GM12878 (cell line): ENCODE results near the gene UGT1A7. TPM values are rescaled to one million over a fixed set of nuclear protein-coding genes. Genes with fewer than 3 reads are reported as not detected.

ENCODE experiments used
- ATAC-seq: fragments of 200-7000 bp; cut with Tn5 transposase; 3 replicates; pipeline ENCODE4 v1.9.1; 2020; ENCODE audit warnings: mild to moderate bottlenecking, moderate library complexity
- BruUV-seq: library from RNA; stranded (reverse); fragments of 400-500 nt; replicated peaks from 2 replicates; lab custom pipeline; 2021; lab: Mats Ljungman, UMichigan
- CTCF ChIA-PET: fragments of 300-600 bp; sonication (Branson Sonifier 250); formaldehyde crosslinking; extraction: SDS; loops from one replicate; lab custom pipeline; 2021; ENCODE audit warnings: inconsistent platforms; lab: Yijun Ruan, JAX
- POLR2A ChIA-PET: fragments of 350-600 bp; formaldehyde crosslinking; extraction: SDS; loops from one replicate; lab custom pipeline; 2021; ENCODE audit warnings: inconsistent platforms; lab: Charles Lee
- RAD21 ChIA-PET: fragments of 300-600 bp; sonication (Branson Sonifier 250); formaldehyde crosslinking; loops from one replicate; lab custom pipeline; 2023; ENCODE audit warnings: antibody characterized with exemption; ENCODE audit not compliant: unreplicated experiment; lab: Charles Lee
- SMC1A ChIA-PET: fragments of 300-600 bp; sonication (Branson Sonifier 250); formaldehyde crosslinking; loops from one replicate; lab custom pipeline; 2023; ENCODE audit not compliant: unreplicated experiment, uncharacterized antibody; lab: Charles Lee
- DNase-seq: peaks from one replicate; pipeline ENCODE4 v3.0.0-alpha.2; 2011; ENCODE audit warnings: low read depth, low spot score
- FAIRE-seq: peaks from 3 replicates; lab custom pipeline; 2011; peaks lifted over from hg19 to GRCh38; lab: Jason Lieb, UNC
- H2AFZ ChIP-seq: 2 replicates; pipeline ENCODE4 v1.6.0; 2011; ENCODE audit warnings: low read depth, low read length, control low read depth; ENCODE audit not compliant: control insufficient read depth
- H3K27ac ChIP-seq: 2 replicates; pipeline ENCODE4 v1.5.1; 2011; ENCODE audit warnings: control low read depth; ENCODE audit not compliant: control insufficient read depth, insufficient read depth
- H3K27me3 ChIP-seq, 2 experiments: replicated peaks in 1 of 2; 2 replicates each; pipeline versions ENCODE4 v1.6.0 to v1.6.1; 2011; ENCODE audit warnings: low read length in 1 of 2; ENCODE audit not compliant: control insufficient read depth in 2 of 2, insufficient read depth in 2 of 2
- H3K36me3 ChIP-seq, 2 experiments: 2 replicates each; pipeline ENCODE4 v1.5.1; 2011; ENCODE audit warnings: low read length in 1 of 2; ENCODE audit not compliant: control insufficient read depth in 2 of 2, insufficient read depth in 2 of 2
- H3K4me1 ChIP-seq: 2 replicates; pipeline ENCODE4 v1.6.1; 2011; ENCODE audit warnings: mild to moderate bottlenecking, low read length, moderate library complexity, mixed read lengths; ENCODE audit not compliant: control insufficient read depth, insufficient read depth
- H3K4me2 ChIP-seq: 2 replicates; pipeline ENCODE4 v1.6.0; 2011; ENCODE audit warnings: control low read depth; ENCODE audit not compliant: control insufficient read depth, insufficient read depth
- H3K4me3 ChIP-seq: fragments of 200-600 bp; sonication (generic); 2 replicates; pipeline ENCODE4 v1.5.1; 2016
- H3K79me2 ChIP-seq: 2 replicates; pipeline ENCODE4 v1.6.0; 2011; ENCODE audit warnings: low read length; ENCODE audit not compliant: control insufficient read depth, insufficient read depth
- H3K9ac ChIP-seq: 2 replicates; pipeline ENCODE4 v1.8.0; 2011; ENCODE audit warnings: low read length, control low read depth, mixed read lengths; ENCODE audit not compliant: control insufficient read depth, insufficient read depth
- H3K9me3 ChIP-seq: replicated peaks from 3 replicates; pipeline ENCODE4 v1.5.1; 2011; ENCODE audit warnings: mild to moderate bottlenecking, low read length; ENCODE audit not compliant: control insufficient read depth, insufficient read depth
- H4K20me1 ChIP-seq: 2 replicates; pipeline ENCODE4 v1.6.0; 2011; ENCODE audit not compliant: control insufficient read depth, insufficient read depth
- CEBPB ChIP-seq, 2 experiments: fragments of 150-350 bp in 1 of 2; IDR thresholded peaks; 2 replicates each; pipeline ENCODE4 v1.6.1; 2012 to 2014; ENCODE audit warnings: low read depth in 2 of 2, low read length in 2 of 2, borderline replicate concordance in 1 of 2, inconsistent platforms in 1 of 2
- EED ChIP-seq: sonication (generic); IDR thresholded peaks from 2 replicates; pipeline ENCODE4 v1.6.1; 2016; ENCODE audit warnings: antibody characterized with exemption, low read depth
- IRF4 ChIP-seq: IDR thresholded peaks from 2 replicates; pipeline ENCODE4 v1.6.1; 2011; ENCODE audit warnings: low read depth, low read length
- IRF5 ChIP-seq: fragments of 450-650 bp; IDR thresholded peaks from 2 replicates; pipeline ENCODE4 v1.6.1; 2017; ENCODE audit warnings: borderline replicate concordance
- KDM1A ChIP-seq: fragments of 200-600 bp; sonication (generic); IDR thresholded peaks from 2 replicates; pipeline ENCODE4 v1.6.1; 2016; ENCODE audit warnings: borderline replicate concordance
- KLF5 ChIP-seq: fragments of 450-650 bp; IDR thresholded peaks from 2 replicates; pipeline ENCODE4 v1.6.1; 2014; ENCODE audit warnings: mild to moderate bottlenecking; ENCODE audit not compliant: partially characterized antibody
- LARP7 ChIP-seq: fragments of 450-650 bp; IDR thresholded peaks from 2 replicates; pipeline ENCODE4 v1.6.1; 2017; ENCODE audit warnings: mild to moderate bottlenecking
- NFXL1 ChIP-seq: fragments of 450-650 bp; IDR thresholded peaks from 2 replicates; pipeline ENCODE4 v1.6.1; 2017; ENCODE audit warnings: antibody characterized with exemption, mild to moderate bottlenecking, borderline replicate concordance
- SREBF1 ChIP-seq: IDR thresholded peaks from 2 replicates; pipeline ENCODE4 v1.6.1; 2012; ENCODE audit warnings: mild to moderate bottlenecking, low read length
- SUPT20H ChIP-seq: IDR thresholded peaks from 2 replicates; pipeline ENCODE4 v1.6.1; 2011; ENCODE audit warnings: low read depth, mild to moderate bottlenecking, low read length, moderate library complexity, borderline replicate concordance; ENCODE audit not compliant: control insufficient read depth
- USF2 ChIP-seq: IDR thresholded peaks from 2 replicates; pipeline ENCODE4 v1.6.1; 2011; ENCODE audit warnings: low read depth, low read length, improper control_type of control experiment, borderline replicate concordance
- ZBTB11 ChIP-seq: fragments of 450-650 bp; formaldehyde crosslinking; IDR thresholded peaks from 2 replicates; pipeline ENCODE4 v1.5.0; 2022; ENCODE audit warnings: mild to moderate bottlenecking, missing genetic modification characterization
- WGBS: methylation state at CpG from one replicate; pipeline ENCODE4 v1.1.6; 2016; ENCODE audit warnings: low lambda C conversion rate; ENCODE audit not compliant: insufficient replicate concordance, insufficient coverage; ENCODE audit errors: missing lambda C conversion rate; 5-methylcytosine and 5-hydroxymethylcytosine counted together
- in situ Hi-C: fragments of 300-500 bp; cut with MboI; formaldehyde crosslinking; loops from 9 replicates; pipeline ENCODE4 v1.14.3; 2018; ENCODE audit warnings: mixed read lengths
- intact Hi-C: fragments of 100-400 bp; cut with micrococcal nuclease; formaldehyde crosslinking; loops from one replicate; pipeline ENCODE4 v1.14.2; 2022; ENCODE audit not compliant: unreplicated experiment
- polyA plus RNA-seq, 11 experiments: library from polyadenylated mRNA; depleted of rRNA in 4 of 11; unstranded in 6 of 11; stranded (reverse) in 5 of 11; fragments of >200 nt; fragmentation: Nextera tagmentation in 4 of 11; fragmentation: Illumina TruSeq in 1 of 11; extraction: Ambion mirVana in 4 of 11; extraction: Trizol in 1 of 11; gene quantifications; 1 replicate in 1 of 11; 2 replicates in 10 of 11; pipeline versions ENCODE4 v1.2.1 to v1.2.3, GENCODE V29; 2011 to 2016; ENCODE audit warnings: inconsistent platforms in 2 of 11, missing spikeins in 2 of 11, low read depth in 1 of 11
- total RNA-seq, 4 experiments: library from RNA; depleted of rRNA in 3 of 4; stranded (reverse); fragments of >200 nt in 3 of 4; fragmentation: Illumina TruSeq in 1 of 4; extraction: Trizol in 1 of 4; gene quantifications; 2 replicates each; pipeline versions ENCODE4 v1.2.1 to v1.2.3, GENCODE V29; 2013 to 2021

Gene UGT1A7
- total and polyA plus RNA-seq, 10 of the 15 experiments (the other 5 are each of a cell fraction or from before 2014, with no cell fraction given) = not detected

GRCh38 chr2:233802132-233802815 is 120.6 kb downstream of the UGT1A7 start (continued):
- TF ChIP-seq NFXL1 (no peak), CEBPB (IDR thresholded peaks at IDR 0.05; ENCODE audit: borderline replicate concordance in 1 of 2, low read depth in 2 of 2, low read length in 2 of 2) (no peak)

- H2AFZ ChIP-seq = no peak overlapping the region
- RAD21 ChIA-PET = no interaction called here
- ATAC-seq (no peak), DNase-seq (no peak)
- H3K27ac ChIP-seq = no peak overlapping the region
- no peaks in the 10 kb centered on the region for H3K9me3 ChIP-seq
- CTCF ChIA-PET = no interaction called here
- no peak overlapping the region for H3K4me3 ChIP-seq
- SMC1A ChIA-PET = no interaction called here
- H4K20me1 ChIP-seq = no peaks in the 10 kb centered on the region
- POLR2A ChIA-PET = no interaction called here
- WGBS = 3% methylated on average over 2 of the region's 2 CpGs
- in situ Hi-C loops = no loop called here
- H3K4me2 ChIP-seq = no peak overlapping the region
- intact Hi-C loops = no loop called here
- no peak overlapping the region for H3K9ac ChIP-seq
- H3K36me3 ChIP-seq = no peaks in the 10 kb centered on the region
- no peaks in the 10 kb centered on the region; a peak in 1 of 4 replicates for H3K27me3 ChIP-seq
- H3K4me1 ChIP-seq = no peaks in the 10 kb centered on the region
- TF ChIP-seq KLF5 = no peak
- no peak for TF ChIP-seq SREBF1
- no peak for TF ChIP-seq KDM1A
- TF ChIP-seq IRF4 = no peak
- no peak for TF ChIP-seq ZBTB11 (CRISPR knock-in tag)
- no peak for TF ChIP-seq EED
- no peak for TF ChIP-seq LARP7
- TF ChIP-seq IRF5 = no peak
- no peak for TF ChIP-seq USF2
- TF ChIP-seq CEBPB (IDR thresholded peaks at IDR 0.05; ENCODE audit: borderline replicate concordance in 1 of 2, low read depth in 2 of 2, low read length in 2 of 2) = no peak
- TF ChIP-seq SUPT20H = no peak
- TF ChIP-seq, all 136 proteins: peak for 0
- no peak for FAIRE-seq
- BruUV-seq = no TSS peak
- no peaks in the 10 kb centered on the region for H3K79me2 ChIP-seq
These were observed 121.7 kb downstream of the UGT1A7 start for GRCh38 chr2:233803292-233803911.
